HFFc6 (cell line): Measurements from ENCODE around the gene SEL1L3. TPM values are rescaled to one million over a fixed set of nuclear protein-coding genes. Genes with fewer than 3 reads are reported as not detected.

Experiments
- DNase-seq: peaks from one replicate; pipeline ENCODE4 v3.0.0-alpha.2; 2018
- H3K27ac Mint-ChIP-seq: 2 replicates; pipeline ENCODE4 v1.8.0; 2020; ENCODE audit warnings: mild to moderate bottlenecking, mixed read lengths
- H3K27me3 Mint-ChIP-seq: 2 replicates; pipeline ENCODE4 v1.8.0; 2021; ENCODE audit warnings: mild to moderate bottlenecking, moderate library complexity, mixed read lengths; ENCODE audit not compliant: insufficient read depth
- H3K36me3 Mint-ChIP-seq: 2 replicates; pipeline ENCODE4 v1.8.0; 2021; ENCODE audit warnings: low read depth, mixed read lengths
- H3K4me1 Mint-ChIP-seq: 2 replicates; pipeline ENCODE4 v1.8.0; 2020; ENCODE audit warnings: low read depth, mixed read lengths
- H3K4me3 Mint-ChIP-seq: 2 replicates; pipeline ENCODE4 v1.8.0; 2020; ENCODE audit warnings: mild to moderate bottlenecking, moderate library complexity, mixed read lengths
- H3K9me3 Mint-ChIP-seq: 2 replicates; pipeline ENCODE4 v1.8.0; 2020; ENCODE audit warnings: mild to moderate bottlenecking, mixed read lengths
- CTCF ChIP-seq: fragments of 200-600 bp; sonication (generic); IDR thresholded peaks from 2 replicates; pipeline ENCODE4 v1.5.0; 2021; ENCODE audit warnings: antibody characterized with exemption, mild to moderate bottlenecking
- total RNA-seq, 6 experiments: library from RNA; stranded (reverse); fragmentation: NEBNext Ultra II Directional; extraction: Animal tissue kit (Norgen Biotek cat#: 25700); gene quantifications; 2 replicates in 1 of 6; 3 replicates in 5 of 6; pipeline ENCODE4 v1.2.3, GENCODE V29; 2021

Gene SEL1L3
- total RNA-seq, 6 experiments from 2014 or later, result 24.5 to 35.4 (median 31.1) TPM

- DNase-seq, result no peak
- Mint-ChIP-seq H3K4me1 (peaks cover 7% of the 10 kb centered on the region), H3K9me3 (no peaks in the 10 kb centered on the region), H3K4me3 (no peak overlapping the region), H3K27me3 (no peaks in the 10 kb centered on the region), H3K36me3 (peaks cover 10% of the 10 kb centered on the region; the same call in 1 of the 2 replicates), H3K27ac (no peak overlapping the region)
- no peak for TF ChIP-seq CTCF
Observed at GRCh38 chr4:25759101-25759500, 103.7 kb downstream of the SEL1L3 start.

GRCh38 chr4:25757452-25757851 lies 105.3 kb downstream of the SEL1L3 start:
- Mint-ChIP-seq H3K9me3 (no peaks in the 10 kb centered on the region), H3K4me1 (peaks cover 7% of the 10 kb centered on the region), H3K36me3 (peaks cover 10% of the 10 kb centered on the region; the same call in 1 of the 2 replicates), H3K27me3 (no peaks in the 10 kb centered on the region), H3K27ac (no peak overlapping the region), H3K4me3 (no peak overlapping the region)
- no peak for TF ChIP-seq CTCF
- no peak for DNase-seq

GRCh38 chr4:25756503-25756902 lies 106.3 kb downstream of the SEL1L3 start:
- no peak overlapping the region for H3K4me3 Mint-ChIP-seq
- H3K27me3 Mint-ChIP-seq, result no peaks in the 10 kb centered on the region
- H3K36me3 Mint-ChIP-seq, result peaks cover 10% of the 10 kb centered on the region; the same call in 1 of the 2 replicates
- peaks cover 7% of the 10 kb centered on the region for H3K4me1 Mint-ChIP-seq
- H3K9me3 Mint-ChIP-seq, result no peaks in the 10 kb centered on the region
- no peak overlapping the region for H3K27ac Mint-ChIP-seq
- TF ChIP-seq CTCF, result no peak
- DNase-seq, result no peak

GRCh38 chr4:25755911-25756310 lies 106.9 kb downstream of the SEL1L3 start:
- no peak for TF ChIP-seq CTCF
- Mint-ChIP-seq H3K4me1 (peaks cover 7% of the 10 kb centered on the region), H3K9me3 (no peaks in the 10 kb centered on the region), H3K36me3 (peaks cover 10% of the 10 kb centered on the region; the same call in 1 of the 2 replicates), H3K27me3 (no peaks in the 10 kb centered on the region), H3K27ac (no peak overlapping the region), H3K4me3 (no peak overlapping the region)
- DNase-seq, result no peak

- Mint-ChIP-seq H3K36me3 (no peaks in the 10 kb centered on the region), H3K27ac (no peak overlapping the region), H3K27me3 (peaks cover 2% of the 10 kb centered on the region; the same call in 1 of the 2 replicates), H3K4me1 (peaks cover 13% of the 10 kb centered on the region), H3K4me3 (no peak overlapping the region), H3K9me3 (no peaks in the 10 kb centered on the region)
- no peak for DNase-seq
- no peak for TF ChIP-seq CTCF
Observed at GRCh38 chr4:25753239-25753638, 109.5 kb downstream of the SEL1L3 start.

- no peak overlapping the region for H3K27ac Mint-ChIP-seq
- H3K4me1 Mint-ChIP-seq, result peaks cover 6% of the 10 kb centered on the region; the same call in 1 of the 2 replicates
- H3K9me3 Mint-ChIP-seq, result no peaks in the 10 kb centered on the region
- no peak for DNase-seq
- peaks cover 2% of the 10 kb centered on the region; the same call in 1 of the 2 replicates for H3K27me3 Mint-ChIP-seq
- H3K4me3 Mint-ChIP-seq, result no peak overlapping the region
- no peak for TF ChIP-seq CTCF
- no peaks in the 10 kb centered on the region for H3K36me3 Mint-ChIP-seq
Observed at GRCh38 chr4:25750874-25751273, 111.9 kb downstream of the SEL1L3 start.
